Peyer's patch (tissue), 4 donors: Measurements from ENCODE around the gene HMCES.

Experiments used
- CTCF ChIP-seq, 6 experiments: fragments of 450-650 bp in 4 of 6; fragments of 200-600 bp in 2 of 6; sonication (generic) in 1 of 6; IDR thresholded peaks; one replicate each; pipeline ENCODE4 v1.5.1; 2017 to 2019; ENCODE audit warnings: antibody characterized with exemption in 6 of 6, mild to moderate bottlenecking in 3 of 6, moderate library complexity in 1 of 6
- POLR2A ChIP-seq, 2 donors: fragments of 450-650 bp; IDR thresholded peaks; one replicate each; pipeline ENCODE4 v1.5.1; 2017; ENCODE audit warnings: antibody characterized with exemption in 2 of 2, mild to moderate bottlenecking in 2 of 2, moderate library complexity in 2 of 2

GRCh38 chr3:129271674-129272073 is 7.0 kb upstream of the HMCES start:
- TF ChIP-seq CTCF (IDR thresholded peaks at IDR 0.05) (no peak), POLR2A (IDR thresholded peaks at IDR 0.05) (no peak)
